Measurements from ENCODE around the gene ANKLE2.
"Not testable (repeated sequence)": the region's sequence is repeated elsewhere in the genome, so short reads cannot be mapped to it uniquely, and the experiment has no call there.

ANKLE2 gene

DNA sequence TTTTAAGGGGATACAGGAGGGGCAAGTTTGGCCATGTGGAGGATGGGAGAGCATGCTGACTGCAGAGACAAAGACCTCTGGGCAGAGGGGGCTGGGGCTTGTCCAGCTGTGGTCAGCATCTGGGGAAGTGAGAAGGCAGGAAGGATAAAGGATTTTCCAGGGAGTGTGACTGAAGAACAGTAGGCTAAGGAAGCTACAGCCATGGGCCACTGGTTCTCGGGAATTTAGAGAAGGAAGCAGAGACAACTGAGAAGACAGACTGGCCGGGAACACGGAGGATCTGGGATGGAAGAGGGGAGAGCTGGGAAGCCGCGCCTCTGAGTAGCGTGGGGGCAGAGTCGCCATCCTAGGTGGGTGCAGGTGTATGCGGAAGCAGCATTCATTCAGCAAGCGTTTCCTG is 58.0 kb downstream of the ANKLE2 start:
- Mint-ChIP-seq H3K4me1 (no peaks in the 10 kb centered on the region), H3K27me3 (no peaks in the 10 kb centered on the region), H3K36me3 (peaks cover 19% of the 10 kb centered on the region), H3K27ac (no peak overlapping the region), H3K9me3 (no peaks in the 10 kb centered on the region), H3K4me3 (no peak overlapping the region)

DNA sequence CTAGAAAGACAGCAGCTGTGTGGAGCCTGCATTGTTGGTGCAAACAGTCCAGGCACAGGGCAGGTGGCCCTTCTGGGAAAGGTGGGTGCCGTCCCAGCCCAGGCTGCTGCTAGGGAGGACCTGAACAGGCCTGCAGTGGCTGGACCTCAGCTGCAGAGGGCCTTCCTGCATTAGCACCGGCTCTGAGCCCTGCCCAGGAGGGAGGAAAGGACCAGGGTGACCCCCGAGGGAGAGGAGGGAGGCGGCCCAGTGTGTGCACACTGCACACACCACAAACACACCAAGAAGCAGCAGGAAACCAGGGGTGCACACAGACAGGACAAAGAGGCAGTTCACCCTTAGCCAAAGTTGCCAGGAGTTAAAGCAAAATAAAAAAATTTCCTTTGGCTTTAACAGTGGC is 59.0 kb downstream of the ANKLE2 start:
- H3K4me1 Mint-ChIP-seq: no peaks in the 10 kb centered on the region
- H3K9me3 Mint-ChIP-seq: no peaks in the 10 kb centered on the region
- no peak overlapping the region for H3K27ac Mint-ChIP-seq
- H3K4me3 Mint-ChIP-seq: no peak overlapping the region
- H3K36me3 Mint-ChIP-seq: peaks cover 19% of the 10 kb centered on the region
- H3K27me3 Mint-ChIP-seq: no peaks in the 10 kb centered on the region

DNA sequence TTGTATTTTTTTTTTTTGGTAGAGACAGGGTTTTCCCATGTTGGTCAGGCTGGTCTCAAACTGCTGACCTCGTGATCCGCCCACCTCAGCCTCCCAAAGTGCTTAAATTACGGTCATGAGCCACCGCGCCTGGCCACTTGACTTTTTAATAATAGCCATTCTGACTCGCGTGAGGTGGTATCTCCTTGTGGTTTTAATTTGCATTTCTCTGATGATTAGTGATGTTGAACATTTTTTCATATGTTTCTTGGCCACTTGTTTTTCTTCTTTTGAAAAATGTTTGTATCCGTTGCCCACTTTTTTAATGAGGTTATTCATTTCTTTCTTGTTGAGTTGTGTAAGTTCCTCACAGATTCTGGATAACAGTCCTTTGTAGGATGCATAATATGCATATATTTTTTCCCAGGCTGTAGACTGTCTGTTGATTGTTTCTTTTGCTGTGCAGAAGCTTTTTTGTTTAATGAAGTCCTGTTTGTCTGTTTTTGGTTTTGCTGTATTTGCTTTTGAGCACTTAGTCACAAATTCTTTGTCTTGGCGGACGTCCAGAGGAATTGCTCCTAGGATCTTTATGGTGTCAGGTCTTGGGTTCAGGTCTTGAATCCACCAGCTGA is 61.3 kb downstream of the ANKLE2 start:
- H3K9me3 Mint-ChIP-seq: no peaks in the 10 kb centered on the region
- no peak overlapping the region for H3K4me3 Mint-ChIP-seq

DNA sequence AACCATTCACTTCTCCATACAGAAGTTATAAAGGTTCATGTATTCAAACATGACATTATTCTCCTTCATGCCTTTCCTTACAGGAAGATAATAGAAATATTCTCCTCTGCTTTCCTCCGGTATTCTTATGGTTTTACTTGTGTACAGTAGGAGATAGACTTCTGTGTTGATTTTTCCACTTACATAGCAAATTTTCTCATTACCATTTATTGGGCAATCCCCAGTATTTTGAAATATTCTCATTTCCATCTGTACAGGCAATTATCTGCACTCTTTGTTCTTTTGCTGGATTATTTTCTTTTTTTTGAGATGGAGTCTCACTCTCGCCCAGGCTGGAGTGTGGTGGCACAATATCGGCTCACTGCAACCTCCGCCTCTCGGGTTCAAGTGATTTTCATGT is 63.3 kb downstream of the ANKLE2 start:
- Mint-ChIP-seq H3K4me1 (no peaks in the 10 kb centered on the region), H3K27ac (no peak overlapping the region), H3K36me3 (peaks cover 7% of the 10 kb centered on the region), H3K9me3 (no peaks in the 10 kb centered on the region), H3K27me3 (no peaks in the 10 kb centered on the region), H3K4me3 (no peak overlapping the region)

More for the DNA sequence above, 61.3 kb downstream of the ANKLE2 start:
- H3K27ac Mint-ChIP-seq: no peak overlapping the region
- no peaks in the 10 kb centered on the region for H3K4me1 Mint-ChIP-seq
- peaks cover 15% of the 10 kb centered on the region for H3K36me3 Mint-ChIP-seq
- H3K27me3 Mint-ChIP-seq: no peaks in the 10 kb centered on the region

DNA sequence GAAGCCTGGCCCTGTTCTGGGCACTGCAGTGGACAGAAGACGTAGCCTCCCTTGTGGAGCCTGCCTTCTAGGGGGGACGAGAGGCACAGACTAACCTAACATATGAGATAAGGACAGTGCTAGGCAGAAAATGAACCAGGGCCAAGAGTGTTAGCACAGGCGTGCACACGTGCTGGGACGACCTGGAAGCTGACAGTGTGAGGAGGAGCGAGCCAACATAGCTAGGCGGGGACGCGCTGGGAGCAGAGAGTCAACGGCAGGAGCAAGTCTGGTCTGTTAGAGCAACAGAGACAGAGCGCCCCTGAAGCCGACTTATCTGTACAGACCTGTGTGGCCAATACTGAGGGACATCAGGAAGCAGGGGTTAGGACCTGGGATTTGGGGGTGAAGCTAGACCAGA is 66.2 kb downstream of the ANKLE2 start:
- Mint-ChIP-seq H3K36me3 (peaks cover 3% of the 10 kb centered on the region), H3K4me3 (no peak overlapping the region), H3K27ac (no peak overlapping the region), H3K4me1 (no peaks in the 10 kb centered on the region), H3K9me3 (no peaks in the 10 kb centered on the region), H3K27me3 (no peaks in the 10 kb centered on the region)

DNA sequence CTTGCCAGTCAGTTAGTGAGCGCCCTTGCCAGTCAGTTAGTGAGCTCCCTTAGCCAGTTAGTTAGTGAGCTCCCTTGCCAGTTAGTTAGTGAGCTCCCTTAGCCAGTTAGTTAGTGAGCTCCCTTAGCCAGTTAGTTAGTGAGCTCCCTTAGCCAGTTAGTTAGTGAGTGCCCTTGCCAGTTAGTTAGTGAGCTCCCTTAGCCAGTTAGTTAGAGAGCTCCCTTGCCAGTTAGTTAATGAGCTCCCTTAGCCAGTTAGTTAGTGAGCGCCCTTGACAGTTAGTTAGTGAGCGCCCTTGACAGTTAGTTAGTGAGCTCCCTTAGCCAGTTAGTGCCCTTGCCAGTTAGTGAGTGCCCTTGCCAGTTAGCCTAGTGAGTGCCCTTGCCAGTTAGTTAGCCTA is 66.7 kb downstream of the ANKLE2 start:
- H3K9me3 Mint-ChIP-seq, H3K27me3 Mint-ChIP-seq, H3K27ac Mint-ChIP-seq, H3K36me3 Mint-ChIP-seq, H3K4me1 Mint-ChIP-seq, H3K4me3 Mint-ChIP-seq: not testable (repeated sequence)

DNA sequence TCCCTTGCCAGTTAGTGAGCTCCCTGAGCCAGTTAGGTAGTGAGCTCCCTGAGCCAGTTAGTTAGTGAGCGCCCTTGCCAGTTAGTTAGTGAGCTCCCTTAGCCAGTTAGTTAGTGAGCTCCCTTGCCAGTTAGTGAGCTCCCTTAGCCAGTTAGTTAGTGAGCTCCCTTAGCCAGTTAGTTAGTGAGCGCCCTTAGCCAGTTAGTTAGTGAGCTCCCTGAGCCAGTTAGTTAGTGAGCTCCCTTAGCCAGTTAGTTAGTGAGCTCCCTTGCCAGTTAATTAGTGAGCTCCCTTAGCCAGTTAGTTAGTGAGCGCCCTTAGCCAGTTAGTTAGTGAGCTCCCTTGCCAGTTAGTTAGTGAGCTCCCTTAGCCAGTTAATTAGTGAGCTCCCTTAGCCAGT is 69.6 kb downstream of the ANKLE2 start:
- not testable (repeated sequence) for H3K4me3 Mint-ChIP-seq, H3K4me1 Mint-ChIP-seq, H3K27ac Mint-ChIP-seq, H3K36me3 Mint-ChIP-seq, H3K9me3 Mint-ChIP-seq, H3K27me3 Mint-ChIP-seq

DNA sequence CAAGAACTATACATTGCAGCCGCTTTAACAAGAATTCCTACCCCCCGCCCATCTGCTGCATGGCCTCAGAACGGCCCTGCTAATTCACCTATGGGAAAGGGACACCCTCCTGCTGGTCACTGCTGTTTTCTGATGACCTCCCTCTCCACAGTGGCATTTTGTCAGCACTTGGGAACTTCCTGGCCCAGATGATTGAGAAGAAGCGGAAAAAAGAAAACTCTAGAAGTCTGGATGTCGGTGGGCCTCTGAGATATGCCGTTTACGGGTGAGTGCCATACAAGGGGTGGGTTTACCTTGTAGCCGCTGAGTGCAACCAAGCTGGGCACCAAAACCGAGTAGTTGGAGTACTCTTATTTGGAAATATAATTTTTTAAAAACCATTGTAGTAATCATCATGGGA is 71.5 kb downstream of the ANKLE2 start:
- Mint-ChIP-seq H3K4me1 (peaks cover 17% of the 10 kb centered on the region), H3K27me3 (no peaks in the 10 kb centered on the region), H3K27ac (no peak overlapping the region), H3K4me3 (peak overlapping the region; percentile 28), H3K9me3 (no peaks in the 10 kb centered on the region), H3K36me3 (no peaks in the 10 kb centered on the region)

DNA sequence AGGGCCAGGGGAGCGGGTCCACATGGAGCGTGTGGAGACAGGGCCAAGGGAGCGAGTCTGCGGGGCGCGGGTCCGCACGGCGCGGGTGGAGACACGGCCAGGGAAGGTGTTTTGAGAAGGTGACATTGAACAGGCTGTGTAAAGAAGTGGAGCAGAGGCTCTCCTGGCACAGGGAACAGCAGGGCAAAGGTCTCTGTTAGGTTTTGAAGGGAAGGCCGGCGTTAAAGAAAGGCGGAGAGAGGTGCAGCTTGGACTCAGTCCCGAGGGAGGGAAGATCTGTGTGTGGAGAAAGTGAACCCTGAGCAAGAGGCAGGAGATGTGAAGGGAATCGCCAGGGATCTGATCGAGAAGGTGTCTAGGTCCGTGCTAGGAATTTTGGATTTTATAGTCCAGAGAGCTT is 72.4 kb downstream of the ANKLE2 start:
- H3K4me1 Mint-ChIP-seq: peaks cover 19% of the 10 kb centered on the region
- no peaks in the 10 kb centered on the region for H3K9me3 Mint-ChIP-seq
- peak overlapping the region; percentile 39 for H3K27ac Mint-ChIP-seq
- no peaks in the 10 kb centered on the region for H3K27me3 Mint-ChIP-seq
- H3K4me3 Mint-ChIP-seq: peak overlapping the region; percentile 81
- H3K36me3 Mint-ChIP-seq: no peaks in the 10 kb centered on the region

DNA sequence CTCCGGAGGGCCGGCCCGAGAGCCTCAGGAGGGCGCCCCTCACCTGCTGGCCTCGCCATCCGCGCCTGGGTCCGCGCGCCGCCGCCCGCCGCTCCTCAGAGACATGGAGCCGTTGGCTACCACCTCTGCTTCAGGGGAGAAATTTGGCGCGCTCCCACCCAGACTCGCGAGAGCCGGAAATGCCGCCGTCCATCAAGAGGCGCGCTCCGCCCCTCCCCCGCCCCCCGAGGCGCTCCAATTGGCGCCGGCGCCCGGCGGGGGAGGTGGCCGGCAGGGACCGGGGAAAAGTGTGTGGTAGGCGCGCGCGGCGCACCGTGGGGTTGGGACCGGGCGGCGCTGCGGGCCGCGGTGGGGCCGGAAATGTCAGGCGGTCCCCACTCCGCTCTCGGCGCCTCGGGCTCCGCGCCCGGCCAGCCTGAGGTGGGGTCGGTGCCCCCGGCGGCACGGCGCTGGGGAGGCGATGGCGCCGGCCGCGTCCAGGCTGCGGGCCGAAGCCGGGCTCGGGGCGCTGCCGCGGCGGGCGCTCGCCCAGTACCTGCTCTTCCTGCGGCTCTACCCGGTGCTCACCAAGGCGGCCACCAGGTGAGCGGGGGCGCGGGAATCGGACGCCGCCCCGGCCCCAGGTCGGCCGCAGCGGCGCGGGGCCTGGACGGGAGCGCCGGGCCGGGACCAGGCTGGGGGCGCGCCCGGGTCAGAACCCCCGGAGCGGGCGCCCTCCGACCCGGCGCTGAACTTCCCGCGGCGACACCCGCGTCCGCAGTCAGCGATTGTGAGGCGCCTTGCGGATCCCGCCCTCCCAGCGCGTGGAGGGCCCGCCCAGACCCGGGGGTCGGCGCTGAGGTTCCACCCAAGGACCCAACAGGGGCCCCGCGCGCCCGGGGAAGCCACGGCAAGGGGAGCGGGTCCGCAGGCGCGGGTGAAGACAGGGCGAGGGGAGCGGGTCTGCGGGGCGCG is 74.1 kb downstream of the ANKLE2 start, which contains the start of the genes POLE and PXMP2:
Gene POLE (minus strand): TSS at position 132 of the 954 bp plus-strand sequence. CDS start 27 bp downstream, at position 105.
Gene PXMP2 (plus strand): TSS at position 377 of the 954 bp plus-strand sequence. CDS start 84 bp downstream, at position 461.
- Mint-ChIP-seq H3K9me3 (no peaks in the 10 kb centered on the region), H3K36me3 (no peaks in the 10 kb centered on the region), H3K27ac (peak within 1 kb of the TSS; percentile 62), H3K4me1 (peaks cover 27% of the 10 kb centered on the region), H3K4me3 (peak within 1 kb of the TSS; percentile 85), H3K27me3 (no peaks in the 10 kb centered on the region)

DNA sequence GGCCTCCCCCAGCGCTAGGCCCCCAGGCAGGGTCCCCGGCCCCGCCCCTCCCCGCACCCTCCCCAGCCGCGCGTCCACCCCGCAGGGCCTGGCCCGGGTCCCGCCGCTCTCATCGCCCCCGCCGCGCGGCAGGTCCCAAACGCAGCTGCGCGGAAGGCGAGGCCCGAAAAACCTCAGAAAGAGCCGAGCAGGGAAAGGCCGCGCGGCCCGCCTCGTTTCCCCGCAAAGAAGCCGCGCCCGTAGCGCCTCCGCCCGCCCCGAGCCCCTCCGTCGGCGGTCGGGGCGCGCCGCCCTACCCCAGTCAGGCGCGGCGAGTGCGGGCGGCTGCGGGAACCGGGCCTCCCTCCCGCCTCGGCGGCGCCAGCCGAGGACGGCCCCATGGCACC is 74.8 kb downstream of the ANKLE2 start:
- H3K9me3 Mint-ChIP-seq: no peaks in the 10 kb centered on the region
- H3K27me3 Mint-ChIP-seq: no peaks in the 10 kb centered on the region
- no peak overlapping the region for H3K27ac Mint-ChIP-seq
- no peaks in the 10 kb centered on the region for H3K36me3 Mint-ChIP-seq
- peaks cover 27% of the 10 kb centered on the region for H3K4me1 Mint-ChIP-seq
- H3K4me3 Mint-ChIP-seq: peak overlapping the region; percentile 85

DNA sequence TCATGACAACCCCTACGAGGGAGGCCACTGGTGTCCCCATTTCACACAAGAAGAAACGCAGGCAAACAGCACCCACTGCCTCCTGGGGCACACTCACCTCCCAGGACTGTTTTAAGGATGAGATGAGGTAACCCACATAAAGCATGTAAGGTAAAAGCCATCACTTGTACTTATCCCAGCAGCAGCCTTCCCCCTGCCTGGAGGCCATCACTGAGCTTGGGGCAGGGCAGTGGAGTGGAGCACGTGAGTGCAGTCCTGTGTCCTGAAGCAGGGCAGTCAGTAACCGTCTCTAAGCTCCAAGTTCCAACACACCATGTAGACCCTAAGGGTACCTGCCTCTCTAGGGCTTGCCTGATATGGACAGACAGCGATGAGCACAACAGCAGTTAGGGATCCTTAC is 76.2 kb downstream of the ANKLE2 start:
- no peaks in the 10 kb centered on the region for H3K27me3 Mint-ChIP-seq

DNA sequence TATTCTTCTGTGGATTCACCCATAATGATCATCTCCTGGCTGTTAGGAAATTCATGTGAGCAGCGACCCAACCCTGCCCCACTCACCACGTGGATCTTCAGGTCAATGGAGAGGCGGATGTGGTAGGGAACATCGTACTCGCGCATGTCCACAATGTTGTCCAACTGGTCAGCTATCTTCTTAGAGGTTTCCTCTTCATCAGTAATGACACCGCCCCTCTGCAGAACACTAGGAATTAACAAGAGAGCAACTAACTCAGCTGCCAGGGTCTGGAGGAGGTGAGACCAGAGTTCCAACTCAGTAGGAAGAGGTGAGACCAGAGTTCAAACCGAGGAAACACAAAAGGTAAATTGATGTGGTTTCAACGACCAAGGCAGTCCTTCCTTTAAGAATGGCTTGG is 84.1 kb downstream of the ANKLE2 start:
- H3K27me3 Mint-ChIP-seq: no peaks in the 10 kb centered on the region
- H3K36me3 Mint-ChIP-seq: peaks cover 12% of the 10 kb centered on the region
- no peaks in the 10 kb centered on the region for H3K9me3 Mint-ChIP-seq
- peaks cover 7% of the 10 kb centered on the region for H3K4me1 Mint-ChIP-seq
- no peak overlapping the region for H3K27ac Mint-ChIP-seq
- H3K4me3 Mint-ChIP-seq: no peak overlapping the region

More for the DNA sequence above, 76.2 kb downstream of the ANKLE2 start:
- H3K36me3 Mint-ChIP-seq: peaks cover 3% of the 10 kb centered on the region
- H3K27ac Mint-ChIP-seq: peak overlapping the region; percentile 8
- H3K4me1 Mint-ChIP-seq: peaks cover 33% of the 10 kb centered on the region
- peak overlapping the region; percentile 70 for H3K4me3 Mint-ChIP-seq
- no peaks in the 10 kb centered on the region for H3K9me3 Mint-ChIP-seq

DNA sequence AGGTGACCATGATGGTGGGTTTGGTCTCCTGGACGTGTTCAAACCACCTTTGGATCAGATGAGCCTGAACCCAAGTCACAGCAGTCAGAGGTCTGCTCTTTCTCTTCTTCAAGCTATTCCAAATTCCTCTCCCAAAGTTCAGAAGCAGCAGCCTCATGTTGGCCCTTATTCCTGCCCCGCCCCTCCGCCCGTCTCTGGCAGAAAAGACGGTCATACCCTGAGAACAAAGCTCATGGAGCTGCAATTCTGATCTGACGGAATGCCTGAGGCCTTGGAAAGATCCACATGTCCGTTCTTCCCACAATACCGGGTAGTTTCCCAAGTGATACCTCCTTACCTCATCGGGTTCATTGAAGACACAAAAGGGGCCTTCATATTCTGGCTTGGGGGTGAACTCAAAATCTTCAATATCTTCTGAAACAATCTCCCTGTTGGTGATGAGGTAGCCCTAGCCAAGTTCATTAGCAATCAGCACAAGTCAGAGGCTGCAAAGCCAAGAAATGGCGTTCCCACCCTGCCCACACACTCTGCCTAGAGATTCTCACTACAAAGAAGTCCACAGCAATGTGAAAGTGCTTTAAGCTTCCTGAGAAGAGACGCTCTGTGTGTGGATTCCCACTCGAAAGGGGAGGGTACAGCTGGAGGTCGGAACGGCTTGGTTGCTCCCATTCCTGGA is 85.7 kb downstream of the ANKLE2 start:
- peaks cover 5% of the 10 kb centered on the region for H3K4me1 Mint-ChIP-seq
- H3K9me3 Mint-ChIP-seq: no peaks in the 10 kb centered on the region
- H3K27ac Mint-ChIP-seq: no peak overlapping the region
- no peaks in the 10 kb centered on the region for H3K27me3 Mint-ChIP-seq
- peaks cover 12% of the 10 kb centered on the region for H3K36me3 Mint-ChIP-seq
- H3K4me3 Mint-ChIP-seq: no peak overlapping the region
